HPDE6-E6E7 (cell line): ENCODE data around the gene AFF3.
"Not testable (repeated sequence)": the region's sequence is repeated elsewhere in the genome, so short reads cannot be mapped to it uniquely, and the experiment has no call there.

Experiments
- DNase-seq: peaks from one replicate; pipeline ENCODE4 v3.0.0; 2011; ENCODE audit warnings: missing footprints; ENCODE audit errors: extremely low spot score

The AFF3 gene

DNA sequence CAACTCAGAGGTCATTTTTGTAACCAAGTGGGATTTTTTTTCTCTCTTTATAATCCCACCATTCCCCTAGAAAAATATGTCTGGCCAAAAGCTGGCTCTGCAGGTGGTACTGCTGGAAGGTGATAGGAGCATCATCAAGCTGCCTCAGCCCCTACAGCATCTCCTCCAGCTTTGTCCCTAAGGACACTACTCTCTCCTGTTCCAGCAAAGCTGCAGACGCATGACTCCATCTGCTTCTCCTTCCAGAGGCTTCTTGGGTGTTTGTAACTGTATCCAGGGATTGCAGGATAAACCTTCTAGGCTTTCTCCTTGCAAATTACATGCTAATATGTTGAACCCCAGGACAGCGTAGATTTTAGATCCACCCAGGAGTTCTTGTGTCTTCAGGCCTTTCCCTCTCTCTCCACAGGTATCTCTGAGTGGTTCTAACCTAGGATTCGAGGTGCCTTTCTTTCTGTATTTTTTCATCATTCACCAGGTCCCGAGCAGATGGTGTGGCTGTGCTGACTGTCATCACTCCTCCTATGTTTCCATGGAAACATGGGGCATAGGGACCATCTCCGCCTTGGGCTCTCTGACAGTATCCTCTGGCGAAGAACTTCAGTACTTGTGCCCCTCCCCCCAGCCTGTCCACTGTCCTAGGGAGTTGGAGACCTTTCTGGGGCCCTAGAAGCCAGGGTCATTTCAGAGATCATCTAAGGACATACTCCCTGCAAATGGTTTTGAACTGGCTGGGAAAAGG, 34.3 kb downstream of the AFF3 start:
- no peak for DNase-seq

DNA sequence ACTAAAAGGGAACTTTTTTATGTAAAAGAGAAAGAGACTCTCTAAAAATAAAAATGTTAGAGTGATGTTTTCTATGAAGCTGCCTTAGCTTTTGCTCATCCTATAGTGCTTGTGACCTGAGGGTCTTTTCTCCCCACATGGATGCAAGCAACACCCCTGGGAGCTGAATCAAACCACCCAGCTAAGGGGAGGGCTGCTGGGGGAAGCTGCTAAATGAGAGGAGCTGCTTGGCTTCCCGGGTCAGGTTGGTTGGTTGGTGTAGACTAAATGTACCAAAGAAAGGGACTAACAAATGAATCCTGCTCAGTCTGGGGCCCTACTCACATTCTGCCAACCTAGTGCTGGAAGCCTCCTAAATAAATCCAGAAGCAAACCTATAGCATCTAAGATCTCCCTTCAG, 35.0 kb downstream of the AFF3 start:
- no peak for DNase-seq

DNA sequence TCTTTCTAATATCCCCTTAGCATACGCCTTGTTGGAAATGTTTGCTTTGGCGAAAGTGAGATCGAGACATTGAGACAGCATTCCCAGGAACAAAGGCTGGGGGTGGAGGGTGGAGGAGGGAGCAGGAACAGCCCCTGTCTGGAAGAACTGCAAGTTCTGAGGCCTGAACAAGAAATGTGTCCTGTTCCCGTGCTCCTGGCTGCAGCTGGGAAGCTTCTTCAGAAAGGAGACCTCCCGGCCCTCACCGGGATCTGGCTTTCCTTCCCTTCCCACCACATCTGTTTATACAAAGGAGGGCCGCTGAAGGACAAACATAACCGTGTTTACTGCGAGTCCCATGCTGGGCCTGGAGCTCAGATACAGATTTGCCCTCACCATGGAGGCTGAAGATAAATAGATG, 35.9 kb downstream of the AFF3 start:
- no peak for DNase-seq

DNA sequence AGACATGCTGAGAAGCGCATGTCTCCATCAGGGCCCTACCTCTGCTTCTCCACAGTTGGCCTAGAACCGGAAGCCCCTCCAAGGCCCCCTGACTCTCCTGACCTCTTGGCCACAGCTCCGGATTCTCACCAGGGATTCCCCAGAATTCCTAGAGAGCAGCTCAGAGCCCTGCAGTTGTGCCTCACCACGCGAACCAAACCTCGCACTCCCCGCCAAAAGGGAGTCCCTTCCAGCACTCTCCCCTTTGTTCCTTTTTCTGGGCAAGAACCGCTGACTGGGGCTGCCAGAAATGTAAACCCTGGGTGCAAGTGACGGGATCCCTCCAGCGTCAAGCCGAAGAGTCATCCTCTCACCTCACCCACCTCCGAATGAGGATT, 36.7 kb downstream of the AFF3 start:
- DNase-seq: no peak

DNA sequence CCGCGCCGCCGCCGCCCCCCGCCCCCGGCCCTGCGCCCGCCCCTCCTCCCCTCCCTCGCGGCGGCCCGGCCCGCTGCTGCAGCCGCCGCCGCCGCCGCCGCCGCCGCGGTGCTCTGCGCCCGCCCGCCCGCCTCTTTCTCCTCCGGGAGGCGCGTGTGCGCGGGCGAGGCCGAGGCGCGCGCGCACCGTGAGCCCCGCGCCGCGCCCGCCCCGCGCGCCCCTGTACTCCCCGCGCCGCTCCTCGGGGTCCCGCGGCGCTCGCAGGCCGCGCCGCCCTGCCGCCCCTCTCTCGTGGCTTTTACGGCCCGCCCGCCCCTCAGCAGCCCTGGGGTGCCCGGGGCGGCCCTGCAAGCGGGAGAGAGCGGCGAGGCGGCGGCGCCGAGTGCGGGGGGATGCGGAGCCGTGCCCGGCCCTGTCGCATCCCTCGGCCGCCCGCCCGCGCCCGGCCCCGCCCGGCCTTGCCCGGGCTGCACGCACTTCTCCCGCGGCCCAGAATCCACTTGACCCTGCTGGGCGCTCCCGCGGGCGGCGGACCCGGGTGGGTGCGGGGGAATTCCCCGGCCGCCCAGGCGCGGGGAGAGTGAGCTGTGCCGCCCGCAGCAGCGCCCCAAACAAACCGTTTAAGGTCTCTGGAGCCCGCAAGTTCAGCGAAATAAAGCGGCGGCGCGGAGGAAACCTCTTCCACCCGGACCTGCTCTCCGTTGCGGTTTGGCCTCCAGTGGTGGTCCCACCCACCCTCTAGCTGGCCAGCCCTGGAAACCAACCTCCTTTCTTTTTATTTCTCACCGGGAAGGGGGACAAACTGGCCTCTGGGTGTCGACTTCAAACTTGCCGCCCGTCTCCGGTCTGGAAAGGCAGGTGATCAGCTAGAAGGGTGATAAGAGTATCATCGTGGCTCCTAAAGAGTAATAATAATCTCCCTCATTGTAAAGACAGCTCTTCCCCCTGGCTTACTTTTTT, 37.4 kb downstream of the AFF3 start:
- no peak for DNase-seq

DNA sequence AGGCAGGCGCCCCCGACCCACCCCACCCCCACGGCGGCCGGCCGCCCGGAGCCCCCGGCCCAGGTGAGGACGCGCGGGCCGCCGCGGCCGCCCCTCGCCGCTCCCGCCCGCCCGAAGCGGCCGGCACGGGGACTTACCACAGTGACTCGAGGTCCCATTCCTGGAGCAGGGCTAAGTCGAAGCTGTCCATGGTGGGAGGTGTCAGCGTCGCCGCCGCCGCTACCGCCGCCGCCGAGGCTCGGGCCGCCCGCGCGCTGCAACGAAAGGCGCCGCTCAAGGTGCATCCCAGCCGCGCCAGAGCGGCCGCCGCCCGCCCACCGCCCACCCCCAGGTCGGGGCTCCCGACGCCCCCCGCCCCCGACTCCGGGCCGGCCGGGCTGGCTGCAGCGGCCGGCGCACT, 38.1 kb downstream of the AFF3 start:
- not testable (repeated sequence) for DNase-seq

DNA sequence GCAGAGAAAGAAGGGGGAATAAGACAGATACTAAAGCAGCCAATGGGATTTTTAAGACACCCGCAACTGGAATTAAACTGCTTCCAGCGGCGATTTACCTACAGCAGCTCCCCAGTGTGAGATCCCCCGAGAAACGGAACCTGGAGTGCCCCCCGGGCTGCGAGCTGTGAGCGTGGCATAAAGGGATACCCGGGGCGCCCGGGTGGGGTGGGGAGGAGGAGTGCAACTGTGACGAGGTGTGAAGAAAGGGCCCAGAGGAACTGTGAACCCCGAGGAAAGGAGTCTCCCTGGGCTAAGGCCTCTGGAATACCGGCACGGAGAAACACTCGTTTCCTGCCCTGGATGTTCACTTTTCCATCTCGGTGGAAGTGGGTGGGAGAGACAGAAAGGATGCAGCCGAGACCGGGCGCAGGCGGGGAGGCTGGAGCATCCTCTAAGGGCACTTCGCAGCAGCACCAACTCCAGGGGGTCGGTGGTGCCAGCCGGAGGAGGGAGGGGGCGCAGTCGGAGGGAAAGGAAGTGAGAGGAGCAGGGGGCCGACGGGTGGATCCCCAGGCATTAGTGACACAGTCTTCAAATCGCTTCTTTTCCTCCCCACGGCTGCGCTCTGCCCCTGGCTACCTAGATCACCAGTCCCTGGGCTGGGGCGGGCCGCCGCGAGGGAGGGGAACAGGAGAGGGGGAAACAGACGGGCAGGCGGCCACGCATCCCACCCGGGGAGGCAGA, 38.7 kb downstream of the AFF3 start:
- not testable (repeated sequence) for DNase-seq

DNA sequence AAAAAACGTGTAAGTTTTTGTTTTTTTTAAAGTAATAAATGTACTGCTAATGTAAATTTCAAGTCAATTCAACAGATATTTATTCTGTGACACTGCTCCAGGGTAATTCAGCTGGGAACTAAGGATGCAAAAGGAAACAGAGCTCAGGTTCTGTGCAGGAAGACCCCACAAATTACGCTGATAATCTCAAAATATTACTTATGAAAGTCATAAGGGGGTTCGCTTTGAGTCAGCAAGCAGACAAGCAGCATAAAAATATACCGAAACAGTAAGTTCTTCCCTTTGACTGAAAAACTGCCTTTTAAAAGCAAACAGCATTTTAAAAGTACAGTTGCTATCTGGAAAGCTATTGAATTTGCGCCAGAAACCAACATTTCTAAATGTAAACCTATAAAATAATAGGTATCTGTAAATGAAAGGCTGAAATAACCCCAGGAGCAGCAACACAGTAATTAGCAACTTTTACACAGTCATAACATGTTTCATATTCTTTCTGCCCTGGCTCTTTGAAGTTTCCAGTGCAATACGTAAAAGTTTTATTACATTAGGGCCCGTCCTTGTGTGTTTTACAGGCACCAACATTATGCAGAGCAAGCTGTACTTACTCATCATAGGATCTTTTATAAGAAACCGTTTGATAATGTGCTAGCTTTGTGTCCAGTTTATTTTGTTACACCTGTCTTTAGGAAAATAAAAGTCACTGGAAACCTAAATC, 39.8 kb downstream of the AFF3 start:
- not testable (repeated sequence) for DNase-seq

DNA sequence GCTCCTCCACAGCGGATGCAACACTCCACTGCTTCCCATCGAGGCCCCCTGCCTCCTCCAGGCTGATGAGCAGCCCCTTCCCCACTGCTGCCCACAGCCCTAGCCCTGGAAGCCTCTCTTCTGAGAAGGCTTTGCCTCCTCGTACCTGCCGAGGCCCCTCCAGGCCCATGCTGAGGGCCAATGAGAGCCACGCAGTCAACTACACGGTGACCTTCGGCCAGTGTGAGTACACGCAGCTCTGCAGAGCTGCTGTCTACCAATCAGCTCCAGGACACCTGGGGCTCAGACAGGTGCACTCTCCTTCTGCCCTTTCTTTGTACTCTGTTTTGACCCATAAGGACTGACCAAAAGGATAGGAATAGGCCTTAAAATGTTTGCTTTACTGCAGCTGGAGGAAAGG, 43.5 kb downstream of the AFF3 start:
- not testable (repeated sequence) for DNase-seq

DNA sequence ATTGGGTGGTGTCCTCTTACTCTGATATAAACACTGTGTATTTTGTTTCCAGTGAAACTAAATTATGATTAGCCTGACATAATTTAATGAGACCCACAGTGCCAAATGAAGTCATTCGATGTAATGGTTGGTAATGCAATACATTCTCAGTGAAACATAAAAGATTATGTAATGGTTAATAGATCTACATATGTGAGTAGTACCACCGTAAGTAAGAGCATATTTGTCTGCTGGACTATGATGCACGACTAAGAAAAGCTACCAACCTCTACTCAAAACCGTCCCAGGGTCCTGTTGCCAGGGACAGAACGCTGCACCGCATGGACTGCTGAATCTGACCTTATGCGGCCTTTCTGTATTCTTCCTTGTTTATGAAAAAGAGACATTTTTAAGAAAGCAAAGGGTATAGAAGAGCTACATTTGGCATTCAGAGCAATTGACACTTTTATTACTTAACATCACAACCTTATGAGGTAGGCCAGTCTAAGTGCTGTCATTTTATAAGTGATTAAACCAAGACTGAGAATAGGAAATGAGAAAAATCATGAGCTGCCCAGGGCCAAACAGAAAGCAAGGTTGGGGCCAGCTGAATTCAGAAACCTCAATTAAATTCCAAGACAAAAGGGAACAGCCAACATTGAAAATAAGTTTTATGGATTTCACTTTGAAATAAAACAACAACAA, 44.6 kb downstream of the AFF3 start:
- not testable (repeated sequence) for DNase-seq

DNA sequence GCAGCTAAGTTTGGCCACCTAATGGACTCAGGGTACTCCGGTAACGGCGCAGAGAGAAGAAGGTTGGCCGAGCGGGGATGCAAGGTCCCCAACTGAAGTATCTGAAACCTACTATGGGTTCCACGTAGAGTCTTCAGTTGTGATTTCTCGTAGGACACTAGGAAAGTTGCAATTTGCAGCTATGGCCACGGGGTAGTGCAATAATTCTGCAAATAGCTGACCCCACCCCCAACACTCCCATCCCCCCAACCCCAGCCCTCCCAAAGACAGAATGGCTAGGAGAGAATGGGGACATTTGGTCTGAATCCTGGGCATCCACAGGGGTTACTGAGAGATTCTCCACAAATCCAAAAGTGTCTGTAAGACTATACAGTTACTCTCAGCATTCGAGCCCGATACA, 46.5 kb downstream of the AFF3 start:
- not testable (repeated sequence) for DNase-seq

DNA sequence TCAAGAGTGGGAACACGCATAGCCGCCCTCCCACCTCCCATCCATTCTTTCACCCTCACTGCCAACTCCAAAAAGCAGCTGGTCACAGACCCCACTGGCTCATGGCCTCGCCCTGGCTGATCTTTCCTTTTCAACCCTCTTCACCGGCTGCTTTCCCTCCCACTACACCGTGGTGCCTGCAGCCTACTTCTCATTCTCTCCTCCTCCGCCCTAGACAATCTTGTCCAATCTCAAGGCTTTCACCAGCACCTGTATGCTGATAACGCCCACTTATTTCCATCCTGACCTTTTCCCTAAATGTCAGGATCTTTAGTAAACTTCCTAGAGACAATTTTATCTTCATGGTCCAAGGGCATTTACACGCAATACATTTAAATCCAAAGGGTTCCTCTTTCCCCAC, 50.6 kb downstream of the AFF3 start:
- DNase-seq: not testable (repeated sequence)

DNA sequence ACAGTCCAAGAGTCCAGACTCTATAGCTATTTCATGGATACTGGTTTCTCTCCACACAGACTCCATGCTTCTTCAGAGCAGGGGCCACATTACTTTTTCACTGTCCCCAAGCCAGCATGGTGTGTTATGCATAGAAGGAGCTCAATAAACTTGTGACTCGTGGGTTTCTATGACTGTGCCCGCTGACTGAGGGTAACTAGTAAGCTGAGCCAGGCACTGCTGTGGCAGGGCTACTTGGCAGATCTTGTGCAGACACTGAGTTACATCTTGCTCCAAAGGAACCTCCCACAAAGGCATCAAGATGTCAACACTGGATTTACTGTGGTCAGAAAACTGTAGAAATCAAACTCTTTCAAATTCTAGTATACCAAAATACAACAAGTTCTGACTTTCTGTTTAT, 56.6 kb downstream of the AFF3 start:
- DNase-seq: not testable (repeated sequence)

DNA sequence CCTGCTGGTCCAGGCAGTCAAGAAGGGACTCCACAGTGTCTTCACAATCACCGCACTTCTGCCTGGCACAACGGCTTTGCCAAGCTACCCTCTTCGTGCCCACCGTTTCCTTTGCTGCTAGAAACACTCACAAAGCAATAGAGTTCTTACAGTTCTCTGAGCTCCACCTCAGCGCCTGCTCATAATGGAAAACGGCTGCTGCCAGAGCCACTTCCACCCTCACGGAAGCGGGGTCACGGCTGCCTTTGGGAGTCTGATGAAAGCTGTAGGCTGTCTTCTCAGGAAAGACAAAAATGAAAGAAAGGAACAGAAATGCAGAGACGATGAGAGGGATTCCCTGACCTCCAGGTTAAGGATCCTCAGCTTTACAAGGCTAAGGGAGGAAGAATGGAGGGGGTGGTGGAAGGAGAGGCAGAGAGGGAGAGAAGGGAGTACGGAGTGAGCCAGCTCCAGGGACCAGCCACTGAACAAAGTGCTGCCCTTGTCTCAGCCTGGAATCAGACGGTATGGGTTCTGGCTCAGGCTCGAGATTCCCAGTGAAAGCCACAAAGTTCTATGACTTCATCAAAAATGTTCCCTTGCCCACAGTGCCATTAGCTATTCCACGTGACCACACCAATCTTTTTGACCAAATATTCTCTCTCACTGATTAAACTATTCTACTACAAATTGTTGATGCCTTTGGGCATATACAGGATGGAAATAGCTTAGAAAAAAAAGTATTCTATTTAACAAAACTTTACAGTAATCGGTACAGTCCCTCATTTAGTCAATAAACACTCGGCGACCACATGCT, 58.8 kb downstream of the AFF3 start:
- DNase-seq: not testable (repeated sequence)

DNA sequence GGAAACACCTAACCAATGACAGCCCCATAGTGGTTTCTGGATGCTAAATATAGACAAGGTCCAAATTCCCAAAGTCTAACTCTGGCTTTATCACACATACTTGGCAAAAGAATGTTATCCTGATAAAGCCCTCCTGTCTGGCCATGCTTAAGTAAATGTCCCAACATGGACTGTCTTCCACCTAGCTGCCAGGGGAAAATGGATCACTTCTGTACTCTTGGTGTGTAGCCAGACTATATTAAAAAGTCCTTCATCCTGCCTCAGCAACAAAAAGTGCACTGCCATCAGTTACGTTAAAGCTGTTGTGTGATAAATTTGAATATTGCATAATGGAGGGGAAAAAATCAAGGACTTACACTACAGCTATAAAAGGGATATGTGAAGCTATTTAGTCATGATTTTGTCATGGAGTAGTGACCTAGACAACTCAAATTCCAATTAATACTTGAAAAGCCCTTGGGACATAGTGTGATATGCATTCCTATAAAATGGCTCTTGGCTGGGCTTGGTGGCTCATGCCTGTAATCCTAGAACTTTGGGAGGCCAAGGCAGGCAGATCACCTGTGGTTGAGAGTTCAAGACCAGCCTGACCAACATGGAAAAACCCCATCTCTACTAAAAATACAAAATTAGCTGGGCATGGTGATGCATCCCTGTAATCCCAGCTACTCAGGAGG, 60.0 kb downstream of the AFF3 start:
- DNase-seq: not testable (repeated sequence)

DNA sequence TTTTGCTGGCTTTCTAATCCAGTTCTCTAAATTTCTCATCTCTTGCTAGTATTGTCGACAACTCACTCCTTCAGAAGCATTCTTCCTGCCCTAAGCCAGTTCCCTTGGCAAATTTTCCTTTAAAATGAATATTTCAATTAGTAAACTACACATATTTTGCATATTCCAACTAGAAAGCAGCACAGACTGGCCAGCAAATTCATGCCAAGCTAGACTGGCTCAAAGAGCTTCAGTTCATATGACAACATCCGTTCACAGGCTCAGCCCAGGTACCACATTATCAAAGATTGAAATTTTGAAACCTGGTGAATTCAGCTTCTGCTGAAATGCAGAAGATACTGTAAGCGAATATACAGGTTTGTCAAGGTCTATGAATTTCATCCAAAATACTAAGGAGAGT, 64.5 kb downstream of the AFF3 start:
- DNase-seq: no peak

DNA sequence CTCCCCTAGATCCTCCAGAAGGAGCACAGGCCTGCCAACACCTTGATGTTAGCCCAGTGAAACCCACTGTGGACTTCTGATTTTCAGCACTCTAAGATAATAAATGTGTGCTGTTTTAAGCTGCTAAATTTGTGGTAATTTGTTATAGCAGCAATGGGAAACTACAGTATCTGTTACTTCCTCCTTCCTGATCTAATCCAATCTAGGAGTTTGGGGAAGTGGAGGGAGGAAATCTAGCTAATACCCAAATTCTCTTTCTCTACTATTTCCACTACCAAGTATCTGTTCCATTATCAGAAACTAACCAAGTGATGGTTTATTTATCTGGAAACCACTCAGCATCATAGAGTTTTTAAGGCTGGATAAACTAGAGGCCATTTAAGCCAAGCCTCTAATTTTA, 64.9 kb downstream of the AFF3 start:
- no peak for DNase-seq

DNA sequence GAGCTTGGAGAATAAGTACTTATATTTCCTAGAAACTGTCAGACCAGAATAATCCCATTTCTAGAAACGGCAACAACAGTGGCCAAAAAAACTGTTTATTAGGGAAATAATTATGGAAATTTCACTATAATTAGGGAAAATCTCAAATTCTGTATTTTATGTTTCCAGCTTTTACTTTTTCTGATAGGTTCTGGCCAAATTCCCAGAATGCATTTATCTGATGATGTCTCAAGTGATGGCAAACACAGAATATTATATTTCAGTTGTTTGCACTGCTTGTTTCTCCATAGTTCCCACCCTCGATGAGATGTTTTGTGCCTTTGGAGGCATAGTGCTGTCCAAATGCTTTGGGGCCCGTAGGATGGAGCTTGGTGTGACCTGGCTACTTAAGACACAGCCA, 66.9 kb downstream of the AFF3 start:
- DNase-seq: no peak

DNA sequence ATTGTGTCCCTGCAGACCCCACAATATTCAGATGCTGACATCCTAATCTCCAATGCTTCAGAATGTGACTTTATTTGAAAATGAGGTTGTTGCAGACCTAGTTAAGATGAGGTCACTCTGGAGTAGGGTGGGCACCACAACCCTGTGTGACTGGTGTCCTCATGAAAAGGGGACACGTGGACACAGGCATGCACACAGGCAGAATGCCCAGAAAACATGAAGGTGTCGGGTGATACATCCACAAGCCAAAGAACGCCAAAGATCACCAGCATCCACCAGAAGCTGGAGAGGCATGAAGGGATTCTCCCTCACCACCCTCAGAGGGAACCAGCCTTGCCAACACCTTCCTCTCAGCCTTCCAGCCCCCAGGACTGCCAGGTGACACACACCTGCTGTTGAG, 69.3 kb downstream of the AFF3 start:
- no peak for DNase-seq

DNA sequence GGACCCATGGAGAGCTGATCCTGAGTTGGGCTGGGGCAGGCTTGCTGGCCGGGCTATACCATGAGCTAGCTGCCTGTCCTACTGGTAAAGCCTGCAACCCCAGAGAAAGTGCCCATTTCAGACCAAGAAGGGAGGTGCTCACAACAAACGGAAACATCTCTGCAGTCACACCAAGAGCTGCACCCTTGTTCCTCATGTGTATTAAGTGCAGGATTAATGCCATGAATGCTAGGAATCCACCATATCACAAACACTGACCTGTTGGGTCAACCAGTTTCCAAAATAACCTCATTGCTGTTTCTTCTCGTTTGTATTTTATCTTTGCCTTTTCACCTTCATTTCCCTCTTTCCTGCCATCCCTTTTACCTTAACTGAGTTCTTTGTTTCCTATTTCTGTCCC, 69.9 kb downstream of the AFF3 start:
- no peak for DNase-seq
